Stimulated activated CD4-positive, alpha-beta T cell treated with anti-CD3 and anti-CD28 coated beads, Interleukin-1b, Interleukin-23, amount 100 ng/mL, for 4 hours (primary cell): ENCODE measurements around the gene PTPRD.

Experiments
- DNase-seq, 2 donors: peaks; one replicate each; pipeline ENCODE4 v3.0.0-alpha.2; 2020; ENCODE audit warnings: low read depth in 2 of 2

PTPRD gene

DNA sequence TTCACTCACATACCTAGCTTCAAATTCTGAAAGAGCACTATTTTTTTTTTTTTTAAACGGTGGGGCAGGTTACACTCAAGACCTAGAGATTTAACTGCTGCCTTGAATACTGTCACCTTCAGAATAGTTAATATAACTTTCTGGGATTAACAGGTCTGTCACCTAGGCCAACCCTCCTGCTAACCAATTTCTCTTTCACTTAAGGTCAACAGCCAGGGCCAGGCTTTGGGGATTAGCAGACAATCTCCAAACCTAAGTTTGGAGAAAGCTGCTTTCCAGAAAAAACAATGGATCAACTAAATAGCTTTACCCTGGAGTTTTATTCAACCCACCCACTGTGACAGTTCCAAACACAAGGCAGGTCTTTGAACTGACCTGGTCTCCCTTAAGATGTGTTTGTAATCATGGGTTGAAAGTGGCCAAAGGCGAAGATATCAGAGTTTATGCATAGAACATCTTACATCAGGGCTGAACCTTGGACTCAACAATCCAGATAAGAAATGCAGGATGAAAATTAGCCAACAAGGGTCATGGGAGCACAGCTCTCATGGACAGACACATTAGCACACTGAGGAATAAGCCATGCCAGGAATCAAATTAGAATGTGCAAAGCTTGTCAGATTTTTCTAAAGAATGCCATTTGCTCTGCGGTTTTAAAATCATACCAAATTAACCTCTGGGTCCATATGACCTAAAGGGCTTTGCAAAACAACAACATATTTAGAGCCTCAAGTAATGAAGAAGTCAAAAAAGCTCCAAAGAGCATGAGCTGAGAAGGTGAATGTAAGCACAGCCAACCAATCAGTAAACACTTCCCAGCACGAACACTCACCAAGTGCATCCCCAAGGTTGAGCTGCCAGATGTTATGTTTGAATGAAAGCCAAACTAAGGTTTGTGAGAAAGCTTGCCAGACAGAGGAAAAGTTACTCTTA is 2274.7 kb downstream of the PTPRD start:
- DNase-seq = no peak

GRCh38 chr9:8332871-8333270 is 2279.9 kb downstream of the PTPRD start:
- DNase-seq = no peak

DNA sequence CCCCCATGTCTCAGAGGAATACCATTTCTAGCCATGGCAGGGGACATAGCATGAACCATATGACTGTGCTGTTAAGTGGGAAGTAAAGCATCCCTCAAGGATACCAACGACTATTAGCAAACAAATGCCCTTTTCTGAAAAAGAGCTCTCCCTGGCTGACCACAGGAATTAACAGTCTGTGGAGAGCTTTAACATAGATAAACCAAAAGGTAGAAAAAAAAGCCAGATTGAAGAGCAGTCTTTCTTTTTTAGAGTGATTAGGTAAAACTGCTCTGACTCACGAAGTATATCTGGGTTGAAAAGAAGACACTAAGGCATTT is 2280.5 kb downstream of the PTPRD start:
- no peak for DNase-seq

- DNase-seq = no peak
These were observed 2281.1 kb downstream of the PTPRD start for GRCh38 chr9:8331507-8332330.

DNA sequence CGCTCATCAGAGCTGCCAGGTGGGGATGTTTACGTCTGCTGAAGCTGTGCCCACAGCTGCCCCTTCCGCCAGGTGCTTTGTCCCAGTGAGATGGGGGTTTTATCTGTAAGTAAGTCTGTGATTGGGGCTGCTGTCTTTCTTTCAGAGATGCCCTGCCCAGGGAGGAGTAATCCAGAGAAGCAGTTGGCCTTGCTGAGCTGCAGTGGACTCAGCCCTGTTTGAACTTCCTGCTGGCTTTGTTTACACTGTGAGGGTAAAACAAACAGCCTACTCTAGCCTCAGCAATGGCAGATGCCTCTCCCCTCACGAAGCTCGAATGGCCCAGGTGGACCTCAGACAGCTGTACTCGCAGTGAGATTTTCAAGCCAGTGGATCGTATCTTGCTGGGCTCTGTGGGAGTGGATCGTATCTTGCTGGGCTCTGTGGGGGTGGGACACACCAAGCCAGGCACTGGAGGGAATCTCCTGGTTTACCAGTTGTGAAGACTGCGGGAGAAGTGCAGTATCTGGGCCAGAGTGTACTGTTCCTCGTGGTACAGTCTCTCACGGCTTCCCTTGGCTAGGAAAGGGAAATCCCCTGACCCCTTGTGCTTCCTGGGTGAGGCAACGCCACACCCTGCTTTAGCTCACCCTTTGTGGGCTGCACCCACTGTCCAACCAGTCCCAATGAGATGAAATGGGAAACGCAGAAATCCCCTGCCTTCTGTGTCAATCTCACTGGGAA is 2283.1 kb downstream of the PTPRD start:
- DNase-seq = no peak

DNA sequence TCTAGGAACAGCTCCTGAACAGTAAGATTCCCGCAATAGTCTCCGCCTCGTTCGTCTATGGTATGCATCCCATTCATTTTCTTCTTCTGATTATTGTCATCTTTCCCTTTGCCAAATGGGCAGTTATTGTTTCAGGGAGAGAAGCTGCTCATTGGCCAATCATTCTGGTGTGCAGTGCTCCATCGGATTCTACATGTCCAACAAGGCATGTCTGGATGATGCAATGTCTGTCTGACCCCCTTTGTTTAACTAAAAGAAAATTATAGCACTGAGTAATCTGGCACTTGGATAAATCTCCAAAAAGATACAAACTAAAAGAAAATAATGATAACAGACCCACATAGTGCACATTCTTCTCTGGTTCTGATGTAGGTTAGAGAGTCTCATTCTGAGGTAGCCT is 2297.6 kb downstream of the PTPRD start:
- no peak for DNase-seq

DNA sequence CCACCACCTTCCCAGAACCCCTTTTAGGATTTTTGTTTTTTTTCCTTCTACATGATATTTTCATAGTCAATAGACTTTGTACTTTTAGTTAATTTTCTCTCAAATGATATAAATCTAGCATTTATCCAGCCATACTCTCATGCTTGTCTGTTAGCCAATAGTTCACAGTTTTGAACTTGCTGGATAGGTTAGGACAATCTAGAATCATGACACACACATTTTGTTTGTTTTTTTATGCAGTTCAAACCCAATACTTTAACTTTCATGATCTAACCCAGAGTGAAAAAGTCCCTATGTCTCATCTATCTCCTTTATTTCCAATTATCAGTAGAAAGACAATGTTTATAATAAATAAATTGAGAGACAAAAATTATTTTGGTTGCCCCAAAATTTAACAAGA is 2303.5 kb downstream of the PTPRD start:
- no peak for DNase-seq

DNA sequence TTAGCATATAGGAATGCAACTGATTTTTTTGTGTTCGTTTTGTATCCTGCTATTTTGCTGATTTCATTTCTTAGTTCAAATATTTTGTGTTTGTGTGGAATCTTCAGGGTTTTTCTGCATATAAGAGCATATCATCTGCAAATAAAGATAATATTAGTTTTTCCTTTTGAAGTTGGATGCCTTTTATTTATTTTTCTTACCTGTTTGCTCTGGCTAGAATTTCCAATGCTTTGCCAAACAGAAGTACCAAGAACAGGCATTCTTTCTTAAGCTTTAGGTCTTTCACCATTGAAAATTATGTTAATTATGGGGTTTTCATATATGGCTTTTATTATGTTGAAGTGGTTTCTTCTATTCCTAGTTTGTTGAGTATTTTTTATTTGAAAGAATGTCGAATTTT is 2308.1 kb downstream of the PTPRD start:
- no peak for DNase-seq

DNA sequence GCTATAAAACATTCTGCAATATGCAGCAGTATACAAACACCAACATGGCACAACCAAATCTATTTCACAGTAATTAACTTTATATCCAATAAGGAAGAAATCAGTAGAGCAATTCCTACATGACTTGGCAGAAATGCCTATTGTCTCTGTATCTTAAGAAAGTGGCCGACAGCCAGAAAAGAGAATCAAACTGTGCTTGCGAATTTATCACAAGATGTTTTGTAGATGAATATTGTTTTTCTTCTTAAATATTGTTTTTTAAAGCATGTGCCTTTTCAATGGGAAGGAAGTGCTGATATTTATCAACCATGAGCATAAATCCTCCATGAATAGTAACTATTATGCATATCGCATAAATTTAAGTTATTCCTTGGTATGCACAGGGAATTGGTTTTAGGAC is 2311.5 kb downstream of the PTPRD start:
- no peak for DNase-seq

- DNase-seq = no peak
These were observed 2315.8 kb downstream of the PTPRD start for GRCh38 chr9:8297047-8297446.

DNA sequence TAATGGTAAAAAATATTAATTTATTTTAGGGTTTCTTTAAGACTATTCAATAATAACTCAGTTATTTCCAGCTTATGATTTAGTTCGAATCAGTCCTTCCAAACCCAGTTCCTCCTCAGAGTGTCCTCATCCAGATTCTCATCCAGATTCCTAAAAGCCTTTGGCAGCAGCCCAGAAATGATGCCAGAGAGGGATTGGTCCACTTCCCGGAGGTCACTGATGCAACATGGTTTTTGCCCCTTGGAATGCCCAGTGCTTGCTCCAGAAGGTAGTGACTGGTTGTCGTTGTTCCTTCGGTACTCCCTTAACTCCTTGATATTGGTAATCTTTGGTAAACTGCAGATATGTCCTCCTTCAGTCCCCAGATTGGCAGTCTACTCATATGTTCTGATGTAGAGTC is 2320.1 kb downstream of the PTPRD start:
- DNase-seq = no peak

- no peak for DNase-seq
These were observed 2323.1 kb downstream of the PTPRD start for GRCh38 chr9:8289681-8290080.

DNA sequence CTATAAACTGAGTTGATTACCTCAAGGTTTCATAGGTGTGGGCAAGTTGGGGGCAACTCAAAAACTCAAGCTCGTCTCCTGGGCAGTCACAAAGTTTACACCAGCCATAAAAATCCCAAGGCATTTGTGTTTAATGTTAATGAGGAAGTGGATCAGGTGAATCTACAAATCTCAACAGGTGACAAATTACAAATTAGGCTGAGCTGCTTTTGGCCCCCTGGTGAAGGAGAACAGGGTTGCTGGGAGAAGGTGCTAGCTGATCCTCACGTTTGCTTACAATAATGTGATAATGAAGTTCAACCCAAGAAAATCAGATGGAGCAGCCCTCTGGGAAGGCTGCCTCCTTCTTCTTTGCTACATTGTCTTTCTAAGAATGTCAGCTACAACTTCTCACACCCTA is 2324.8 kb downstream of the PTPRD start:
- DNase-seq = no peak

GRCh38 chr9:8287501-8287900 is 2325.3 kb downstream of the PTPRD start:
- no peak for DNase-seq

GRCh38 chr9:8284884-8285283 is 2327.9 kb downstream of the PTPRD start:
- no peak for DNase-seq

DNA sequence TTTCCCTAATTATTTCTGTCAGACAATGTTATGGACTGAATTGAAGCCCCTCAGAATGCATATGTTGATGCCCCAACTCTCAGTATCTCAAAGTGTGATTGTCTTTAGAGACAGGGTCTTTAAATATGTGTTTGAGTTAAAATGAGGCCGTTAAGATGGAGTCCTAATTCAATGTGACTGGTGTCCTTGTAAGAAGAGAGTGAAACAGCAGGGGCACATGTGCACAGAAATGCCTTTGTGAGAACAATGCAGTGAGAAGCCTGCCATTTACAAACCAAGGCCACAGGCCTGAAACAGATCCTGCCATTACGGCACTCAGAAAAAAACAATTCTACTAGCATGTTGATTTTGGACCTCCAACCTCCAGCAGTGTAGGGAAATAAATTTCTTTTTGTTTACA is 2330.3 kb downstream of the PTPRD start:
- DNase-seq = no peak

- DNase-seq = no peak
These were observed 2332.0 kb downstream of the PTPRD start for GRCh38 chr9:8280811-8281210.

DNA sequence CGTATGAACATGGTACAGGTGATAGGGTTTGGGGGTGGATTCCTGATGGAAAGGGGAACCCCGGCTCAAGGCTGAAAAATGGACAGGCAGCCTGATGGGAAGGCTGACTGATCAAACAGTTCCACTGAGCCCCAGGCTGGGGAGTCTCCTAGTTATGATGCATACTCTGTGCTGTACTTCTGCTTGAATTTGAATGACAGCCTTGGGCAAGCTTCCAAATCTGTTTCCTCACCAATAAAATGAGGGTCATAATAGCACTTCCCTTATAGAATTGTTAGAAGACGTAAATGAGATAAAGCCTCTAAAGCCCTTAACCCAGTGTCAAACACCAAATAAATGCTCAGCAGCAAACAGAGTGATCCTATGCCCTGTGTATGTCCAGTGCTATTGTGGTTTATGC is 2334.8 kb downstream of the PTPRD start:
- DNase-seq = no peak

DNA sequence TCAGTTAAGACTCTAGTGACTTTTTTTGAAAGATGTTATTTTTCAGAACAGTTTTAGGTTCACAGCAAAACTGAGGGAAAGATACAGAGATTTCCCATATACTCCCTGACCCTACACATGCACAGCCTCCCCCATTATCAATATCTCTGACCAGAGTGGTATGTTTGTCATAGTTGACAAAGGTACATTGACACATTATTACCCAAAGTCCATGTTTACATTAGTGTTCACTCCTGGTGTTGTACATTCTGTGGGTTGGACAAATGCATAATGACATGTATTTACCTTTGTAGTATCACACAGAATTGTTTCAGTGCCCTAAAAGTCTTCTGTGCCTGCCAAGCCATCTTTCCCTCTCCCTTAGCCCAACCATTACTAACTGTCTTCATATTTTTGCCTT is 2342.6 kb downstream of the PTPRD start:
- DNase-seq = no peak

DNA sequence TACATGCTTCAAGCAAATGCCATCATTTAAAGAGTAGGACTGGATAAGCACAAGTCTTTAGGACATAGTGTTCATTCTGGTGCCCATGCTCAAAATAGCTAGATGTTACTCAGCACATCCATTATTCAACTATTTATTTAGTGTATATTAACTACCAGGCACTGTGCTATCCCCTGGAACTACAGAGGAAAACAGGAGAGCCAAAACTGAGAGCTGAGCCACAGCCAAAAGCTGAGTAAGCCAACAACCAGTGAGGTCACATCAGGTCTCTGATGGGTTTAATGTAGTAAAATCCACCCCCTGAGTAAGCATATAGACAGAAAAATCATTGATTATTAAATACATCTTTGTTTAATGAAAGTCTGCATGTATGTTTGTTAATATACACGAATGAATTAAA is 2343.9 kb downstream of the PTPRD start:
- DNase-seq = no peak

GRCh38 chr9:8268216-8268878 is 2344.5 kb downstream of the PTPRD start:
- no peak for DNase-seq

GRCh38 chr9:8267636-8268035 is 2345.2 kb downstream of the PTPRD start:
- no peak for DNase-seq
